Right ventricle myocardium superior (tissue), 1 donor: Measurements from ENCODE around the gene MSMO1. TPM values are rescaled to one million over a fixed set of nuclear protein-coding genes. Genes with fewer than 3 reads are reported as not detected.
"Not testable (repeated sequence)": the region's sequence is repeated elsewhere in the genome, so short reads cannot be mapped to it uniquely, and the experiment has no call there.

Experiments
- ATAC-seq: fragments of 200-7000 bp; cut with Tn5 transposase; one replicate; pipeline ENCODE4 v1.9.1; 2020; ENCODE audit warnings: mild to moderate bottlenecking; ENCODE audit not compliant: poor library complexity
- DNase-seq: peaks from one replicate; pipeline ENCODE4 v3.0.0-alpha.2; 2020
- intact Hi-C: fragments of 100-400 bp; cut with DNase I; formaldehyde crosslinking; loops from one replicate; pipeline ENCODE4 v1.11.2; 2022
- long read RNA-seq: library from polyadenylated mRNA; unstranded; transcript quantifications from one replicate; pipeline ENCODE4 v2.0.0, GENCODE V29; 2021
- total RNA-seq: library from RNA; stranded (reverse); fragmentation: NEBNext Ultra II Directional; extraction: Animal tissue kit (Norgen Biotek cat#: 25700); gene quantifications from one replicate; pipeline ENCODE4 v1.2.1, GENCODE V29; 2021
- donor health status: DM: no; HTN: yes; CAD: no; lungs with severe emphysema.

The MSMO1 gene
- 6.2 TPM for total RNA-seq
- long read RNA-seq, transcript MSMO1-201 (6 exons, 2,269 nt), result major isoform, 21 of 24 reads
- long read RNA-seq, partial matches to known transcripts, result 0 of 24 reads
- long read RNA-seq, other reads (novel, unspliced or antisense), result 3 of 24 reads

- DNase-seq (peak; percentile 100), ATAC-seq (peak; percentile 100)
- intact Hi-C loops, result loop anchor here (10.0 kb wide), 1 partner anchor 123 kb away; the partner anchor contains the start of gene KLHL2
Measured at GRCh38 chr4:165327211-165328100, at the start of gene MSMO1. TSS of gene MSMO1 (plus strand) at chr4:165327669. CDS start at chr4:165333371, 5,702 bp downstream.

GRCh38 chr4:165279531-165279930 lies 47.9 kb upstream of the MSMO1 start:
- intact Hi-C loops, DNase-seq, ATAC-seq: not testable (repeated sequence)

- ATAC-seq, intact Hi-C loops: not testable (repeated sequence)
Measured at GRCh38 chr4:165284697-165285096, 42.8 kb upstream of the MSMO1 start.

GRCh38 chr4:165286619-165287340 lies 40.7 kb upstream of the MSMO1 start:
- ATAC-seq, DNase-seq, intact Hi-C loops: not testable (repeated sequence)

More at GRCh38 chr4:165284697-165285096, 42.8 kb upstream of the MSMO1 start:
- DNase-seq, result not testable (repeated sequence)

GRCh38 chr4:165288226-165288625 lies 39.2 kb upstream of the MSMO1 start:
- intact Hi-C loops, result no loop called here
- no peak for ATAC-seq
- DNase-seq, result no peak

- intact Hi-C loops, result no loop called here
- no peak for DNase-seq
- no peak for ATAC-seq
Measured at GRCh38 chr4:165288639-165289422, 38.6 kb upstream of the MSMO1 start.

- intact Hi-C loops, result no loop called here
- DNase-seq (no peak), ATAC-seq (no peak)
Measured at GRCh38 chr4:165289423-165289785, 38.1 kb upstream of the MSMO1 start.

GRCh38 chr4:165293061-165293460 lies 34.4 kb upstream of the MSMO1 start:
- DNase-seq (no peak), ATAC-seq (no peak)
- intact Hi-C loops, result no loop called here

- no peak for DNase-seq
- no peak for ATAC-seq
- intact Hi-C loops, result no loop called here
Measured at GRCh38 chr4:165293927-165294649, 33.4 kb upstream of the MSMO1 start.

GRCh38 chr4:165294907-165295306 lies 32.6 kb upstream of the MSMO1 start:
- no peak for DNase-seq
- intact Hi-C loops, result no loop called here
- ATAC-seq, result no peak

GRCh38 chr4:165297626-165298025 lies 29.8 kb upstream of the MSMO1 start:
- no peak for DNase-seq
- intact Hi-C loops, result no loop called here
- ATAC-seq, result no peak

- intact Hi-C loops, result no loop called here
- peak; percentile 60 for ATAC-seq
- no peak for DNase-seq
Measured at GRCh38 chr4:165299399-165300060, 27.9 kb upstream of the MSMO1 start.

- DNase-seq (no peak), ATAC-seq (no peak)
- intact Hi-C loops, result no loop called here
Measured at GRCh38 chr4:165301833-165302232, 25.6 kb upstream of the MSMO1 start.

GRCh38 chr4:165302658-165303057 lies 24.8 kb upstream of the MSMO1 start:
- ATAC-seq (no peak), DNase-seq (no peak)
- intact Hi-C loops, result no loop called here

- intact Hi-C loops, result no loop called here
Measured at GRCh38 chr4:165308166-165308565, 19.3 kb upstream of the MSMO1 start.

GRCh38 chr4:165308606-165309005 lies 18.9 kb upstream of the MSMO1 start:
- ATAC-seq (no peak), DNase-seq (no peak)
- intact Hi-C loops, result no loop called here

More at GRCh38 chr4:165308166-165308565, 19.3 kb upstream of the MSMO1 start:
- DNase-seq (no peak), ATAC-seq (no peak)

- DNase-seq (no peak), ATAC-seq (no peak)
- intact Hi-C loops, result no loop called here
Measured at GRCh38 chr4:165309456-165309855, 18.0 kb upstream of the MSMO1 start.

- ATAC-seq, result no peak
- no peak for DNase-seq
- intact Hi-C loops, result no loop called here
Measured at GRCh38 chr4:165312506-165312905, 15.0 kb upstream of the MSMO1 start.
